ENCODE measurements around the gene TEAD1. TPM values are rescaled to one million over a fixed set of nuclear protein-coding genes. Genes with fewer than 3 reads are reported as not detected.

The TEAD1 gene
- polyA plus RNA-seq, 1 donor from 2014 or later: 12.2 TPM

DNA sequence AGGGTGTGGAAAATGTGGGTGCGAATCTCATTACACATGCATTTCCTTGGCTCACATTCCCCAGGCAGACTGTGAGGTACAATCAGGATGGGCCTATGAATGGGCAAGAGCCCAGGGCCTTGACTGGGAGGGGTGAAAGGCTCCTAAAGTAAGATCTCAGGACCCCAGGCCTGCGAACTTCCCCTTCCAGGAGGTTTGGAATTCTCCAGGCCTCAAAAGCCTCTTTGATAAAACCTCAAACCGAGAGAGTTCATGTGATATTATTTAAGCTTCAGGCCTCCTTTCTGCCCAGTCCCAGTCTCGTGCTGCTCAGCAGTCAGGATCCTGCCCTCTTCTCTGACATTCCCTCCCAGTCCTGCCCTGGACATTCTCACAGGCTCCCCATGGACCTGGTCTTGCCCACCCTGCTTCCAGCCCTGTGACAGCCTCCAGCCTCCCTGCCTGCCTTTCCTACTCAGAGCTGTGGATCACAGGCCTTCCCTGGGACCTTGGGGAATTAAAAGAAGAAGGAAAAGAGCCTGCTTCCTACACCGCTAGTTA lies 37.3 kb upstream of the TEAD1 start:
- Histone ChIP-seq H3K4me3 (ENCODE audit: low read length) (no peak overlapping the region), H3K79me2 (replicated peaks; ENCODE audit: insufficient read depth, low read length) (no peaks in the 10 kb centered on the region), H3F3A (ENCODE audit: insufficient read depth, low read length, poor library complexity, severe bottlenecking) (no peaks in the 10 kb centered on the region), H3K9ac (ENCODE audit: low read length) (no peak overlapping the region), H2AFZ (ENCODE audit: low read depth, low read length) (no peak overlapping the region), H3K4me2 (ENCODE audit: low read length) (no peak overlapping the region), H3K27me3 (ENCODE audit: insufficient read depth, low read depth, low read length) (no peaks in the 10 kb centered on the region), H4K20me1 (ENCODE audit: insufficient read depth) (no peaks in the 10 kb centered on the region), H3K27ac (ENCODE audit: low read length) (no peak overlapping the region), H3K36me3 (ENCODE audit: insufficient read depth, low read length) (no peaks in the 10 kb centered on the region), H3K9me2 (ENCODE audit: insufficient read depth, low read length) (no peaks in the 10 kb centered on the region), H3K9me3 (ENCODE audit: low read length) (no peaks in the 10 kb centered on the region)
- TF ChIP-seq MXI1 (conservative IDR thresholded peaks at IDR 0.05; ENCODE audit: poor library complexity, severe bottlenecking) (no peak), RAD21 (conservative IDR thresholded peaks at IDR 0.05) (no peak), EP300 (conservative IDR thresholded peaks at IDR 0.05; ENCODE audit: poor library complexity, severe bottlenecking) (no peak), EZH2 (IDR thresholded peaks at IDR 0.05; ENCODE audit: borderline replicate concordance, insufficient read depth, low read length, poor library complexity, severe bottlenecking) (no peak)
- TF ChIP-seq, protein P1, sequence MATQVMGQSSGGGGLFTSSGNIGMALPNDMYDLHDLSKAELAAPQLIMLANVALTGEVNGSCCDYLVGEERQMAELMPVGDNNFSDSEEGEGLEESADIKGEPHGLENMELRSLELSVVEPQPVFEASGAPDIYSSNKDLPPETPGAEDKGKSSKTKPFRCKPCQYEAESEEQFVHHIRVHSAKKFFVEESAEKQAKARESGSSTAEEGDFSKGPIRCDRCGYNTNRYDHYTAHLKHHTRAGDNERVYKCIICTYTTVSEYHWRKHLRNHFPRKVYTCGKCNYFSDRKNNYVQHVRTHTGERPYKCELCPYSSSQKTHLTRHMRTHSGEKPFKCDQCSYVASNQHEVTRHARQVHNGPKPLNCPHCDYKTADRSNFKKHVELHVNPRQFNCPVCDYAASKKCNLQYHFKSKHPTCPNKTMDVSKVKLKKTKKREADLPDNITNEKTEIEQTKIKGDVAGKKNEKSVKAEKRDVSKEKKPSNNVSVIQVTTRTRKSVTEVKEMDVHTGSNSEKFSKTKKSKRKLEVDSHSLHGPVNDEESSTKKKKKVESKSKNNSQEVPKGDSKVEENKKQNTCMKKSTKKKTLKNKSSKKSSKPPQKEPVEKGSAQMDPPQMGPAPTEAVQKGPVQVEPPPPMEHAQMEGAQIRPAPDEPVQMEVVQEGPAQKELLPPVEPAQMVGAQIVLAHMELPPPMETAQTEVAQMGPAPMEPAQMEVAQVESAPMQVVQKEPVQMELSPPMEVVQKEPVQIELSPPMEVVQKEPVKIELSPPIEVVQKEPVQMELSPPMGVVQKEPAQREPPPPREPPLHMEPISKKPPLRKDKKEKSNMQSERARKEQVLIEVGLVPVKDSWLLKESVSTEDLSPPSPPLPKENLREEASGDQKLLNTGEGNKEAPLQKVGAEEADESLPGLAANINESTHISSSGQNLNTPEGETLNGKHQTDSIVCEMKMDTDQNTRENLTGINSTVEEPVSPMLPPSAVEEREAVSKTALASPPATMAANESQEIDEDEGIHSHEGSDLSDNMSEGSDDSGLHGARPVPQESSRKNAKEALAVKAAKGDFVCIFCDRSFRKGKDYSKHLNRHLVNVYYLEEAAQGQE (IDR thresholded peaks at IDR 0.05; ENCODE audit: borderline replicate concordance): no peak

DNA sequence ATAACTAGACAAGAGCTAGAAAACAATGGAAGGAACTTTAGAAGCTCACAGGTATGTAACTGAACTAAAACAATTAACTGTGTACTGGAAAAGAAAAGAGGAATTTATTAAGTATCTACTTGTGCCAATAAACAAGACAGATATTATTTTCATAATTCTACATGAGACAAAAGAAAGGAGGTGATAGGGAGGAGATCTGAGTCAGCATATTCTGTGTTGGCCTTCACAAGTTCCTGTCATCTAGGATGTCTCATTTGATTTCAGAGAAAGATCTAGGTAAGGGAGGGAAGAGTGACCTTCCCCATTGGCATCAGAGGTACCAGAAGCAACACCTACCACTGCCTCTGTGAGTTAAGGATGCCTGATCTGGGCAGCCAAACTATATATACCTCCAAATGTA lies 34.8 kb upstream of the TEAD1 start:
- H3K9ac ChIP-seq (ENCODE audit: low read length): no peak overlapping the region
- H3K4me3 ChIP-seq (ENCODE audit: low read length): no peak overlapping the region
- no peaks in the 10 kb centered on the region for H3F3A ChIP-seq (ENCODE audit: insufficient read depth, low read length, poor library complexity, severe bottlenecking)
- H3K9me2 ChIP-seq (ENCODE audit: insufficient read depth, low read length): no peaks in the 10 kb centered on the region
- H3K27me3 ChIP-seq (ENCODE audit: insufficient read depth, low read depth, low read length): no peaks in the 10 kb centered on the region
- H4K20me1 ChIP-seq (ENCODE audit: insufficient read depth): no peaks in the 10 kb centered on the region
- H2AFZ ChIP-seq (ENCODE audit: low read depth, low read length): no peak overlapping the region
- no peak overlapping the region for H3K4me2 ChIP-seq (ENCODE audit: low read length)
- TF ChIP-seq, protein P2, sequence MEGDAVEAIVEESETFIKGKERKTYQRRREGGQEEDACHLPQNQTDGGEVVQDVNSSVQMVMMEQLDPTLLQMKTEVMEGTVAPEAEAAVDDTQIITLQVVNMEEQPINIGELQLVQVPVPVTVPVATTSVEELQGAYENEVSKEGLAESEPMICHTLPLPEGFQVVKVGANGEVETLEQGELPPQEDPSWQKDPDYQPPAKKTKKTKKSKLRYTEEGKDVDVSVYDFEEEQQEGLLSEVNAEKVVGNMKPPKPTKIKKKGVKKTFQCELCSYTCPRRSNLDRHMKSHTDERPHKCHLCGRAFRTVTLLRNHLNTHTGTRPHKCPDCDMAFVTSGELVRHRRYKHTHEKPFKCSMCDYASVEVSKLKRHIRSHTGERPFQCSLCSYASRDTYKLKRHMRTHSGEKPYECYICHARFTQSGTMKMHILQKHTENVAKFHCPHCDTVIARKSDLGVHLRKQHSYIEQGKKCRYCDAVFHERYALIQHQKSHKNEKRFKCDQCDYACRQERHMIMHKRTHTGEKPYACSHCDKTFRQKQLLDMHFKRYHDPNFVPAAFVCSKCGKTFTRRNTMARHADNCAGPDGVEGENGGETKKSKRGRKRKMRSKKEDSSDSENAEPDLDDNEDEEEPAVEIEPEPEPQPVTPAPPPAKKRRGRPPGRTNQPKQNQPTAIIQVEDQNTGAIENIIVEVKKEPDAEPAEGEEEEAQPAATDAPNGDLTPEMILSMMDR (IDR thresholded peaks at IDR 0.05; ENCODE audit: poor library complexity, severe bottlenecking): no peak
- no peak for TF ChIP-seq EZH2 (IDR thresholded peaks at IDR 0.05; ENCODE audit: borderline replicate concordance, insufficient read depth, low read length, poor library complexity, severe bottlenecking)
- H3K27ac ChIP-seq (ENCODE audit: low read length): no peak overlapping the region
- H3K79me2 ChIP-seq (replicated peaks; ENCODE audit: insufficient read depth, low read length): no peaks in the 10 kb centered on the region
- H3K36me3 ChIP-seq (ENCODE audit: insufficient read depth, low read length): no peaks in the 10 kb centered on the region
- H3K9me3 ChIP-seq (ENCODE audit: low read length): no peaks in the 10 kb centered on the region

DNA sequence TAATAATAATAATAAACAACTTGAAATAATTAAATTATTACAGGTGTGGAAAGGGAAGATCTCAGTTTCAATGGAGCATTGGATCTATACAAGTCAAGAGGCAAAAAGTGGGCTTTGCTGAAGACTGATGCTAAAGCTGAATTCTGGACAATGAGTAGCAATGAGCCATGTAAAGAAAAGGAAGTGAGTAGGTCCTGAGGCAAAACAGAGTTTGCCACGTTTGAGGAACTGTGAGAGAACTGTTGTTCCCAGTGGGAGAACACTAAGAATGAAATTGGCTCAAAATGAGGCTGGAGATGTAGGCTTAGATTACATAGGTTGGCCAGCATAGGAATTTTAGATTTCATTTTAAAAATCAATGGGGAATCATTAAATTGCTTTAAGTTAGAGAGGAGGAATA lies 33.9 kb upstream of the TEAD1 start:
- H3K4me3 ChIP-seq (ENCODE audit: low read length): no peak overlapping the region
- no peak overlapping the region for H3K4me2 ChIP-seq (ENCODE audit: low read length)
- no peaks in the 10 kb centered on the region for H3K27me3 ChIP-seq (ENCODE audit: insufficient read depth, low read depth, low read length)
- TF ChIP-seq, protein P2 (IDR thresholded peaks at IDR 0.05; ENCODE audit: poor library complexity, severe bottlenecking): no peak
- TF ChIP-seq SMC3 (conservative IDR thresholded peaks at IDR 0.05; ENCODE audit: poor library complexity): no peak
- TF ChIP-seq EP300 (conservative IDR thresholded peaks at IDR 0.05; ENCODE audit: poor library complexity, severe bottlenecking): no peak
- TF ChIP-seq POLR2AphosphoS5 (IDR thresholded peaks at IDR 0.05): no peak
- no peak for TF ChIP-seq MXI1 (conservative IDR thresholded peaks at IDR 0.05; ENCODE audit: poor library complexity, severe bottlenecking)
- TF ChIP-seq, protein P1 (IDR thresholded peaks at IDR 0.05; ENCODE audit: borderline replicate concordance): no peak
- no peak for TF ChIP-seq TAF1 (IDR thresholded peaks at IDR 0.05; ENCODE audit: low read depth)
- TF ChIP-seq EZH2 (IDR thresholded peaks at IDR 0.05; ENCODE audit: borderline replicate concordance, insufficient read depth, low read length, poor library complexity, severe bottlenecking): no peak
- TF ChIP-seq RAD21 (conservative IDR thresholded peaks at IDR 0.05): no peak
- no peaks in the 10 kb centered on the region for H3K79me2 ChIP-seq (replicated peaks; ENCODE audit: insufficient read depth, low read length)
- H3K9ac ChIP-seq (ENCODE audit: low read length): no peak overlapping the region
- H4K20me1 ChIP-seq (ENCODE audit: insufficient read depth): no peaks in the 10 kb centered on the region
- H3K36me3 ChIP-seq (ENCODE audit: insufficient read depth, low read length): no peaks in the 10 kb centered on the region
- H3K9me3 ChIP-seq (ENCODE audit: low read length): no peaks in the 10 kb centered on the region
- no peaks in the 10 kb centered on the region for H3F3A ChIP-seq (ENCODE audit: insufficient read depth, low read length, poor library complexity, severe bottlenecking)
- no peak overlapping the region for H2AFZ ChIP-seq (ENCODE audit: low read depth, low read length)
- no peaks in the 10 kb centered on the region for H3K9me2 ChIP-seq (ENCODE audit: insufficient read depth, low read length)
- no peak overlapping the region for H3K27ac ChIP-seq (ENCODE audit: low read length)

Data from neural cell (in vitro differentiated cells).